ENCODE results near the gene TRMT6. TPM values are rescaled to one million over a fixed set of nuclear protein-coding genes. Genes with fewer than 3 reads are reported as not detected.

The TRMT6 gene
- total and polyA plus RNA-seq, 10 of the 15 experiments (the other 5 are each of a cell fraction or from before 2014, with no cell fraction given), result 18.2 to 35.5 (median 22.6) TPM

DNA sequence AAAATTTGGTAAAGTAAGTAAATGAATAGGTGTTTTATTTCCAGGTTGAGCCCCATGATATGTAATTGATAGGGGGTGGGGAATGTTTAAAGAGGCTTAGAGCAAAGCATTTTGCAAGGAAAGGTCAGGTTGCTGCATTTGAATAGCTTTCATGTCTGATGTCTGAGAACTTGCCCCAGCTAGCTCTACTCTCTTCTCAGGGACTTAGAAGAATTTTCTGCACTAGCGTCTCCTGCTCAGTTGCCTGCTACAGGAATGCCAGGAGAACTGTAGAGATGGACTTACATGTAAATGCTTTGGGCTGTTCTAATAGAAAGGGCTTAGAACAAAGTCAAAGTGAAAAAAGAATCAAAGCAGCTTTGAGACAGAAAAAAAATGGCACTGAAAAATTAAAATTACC is 35.5 kb downstream of the TRMT6 start (continued):
- TF ChIP-seq RBBP5 (conservative IDR thresholded peaks at IDR 0.05), result no peak

DNA sequence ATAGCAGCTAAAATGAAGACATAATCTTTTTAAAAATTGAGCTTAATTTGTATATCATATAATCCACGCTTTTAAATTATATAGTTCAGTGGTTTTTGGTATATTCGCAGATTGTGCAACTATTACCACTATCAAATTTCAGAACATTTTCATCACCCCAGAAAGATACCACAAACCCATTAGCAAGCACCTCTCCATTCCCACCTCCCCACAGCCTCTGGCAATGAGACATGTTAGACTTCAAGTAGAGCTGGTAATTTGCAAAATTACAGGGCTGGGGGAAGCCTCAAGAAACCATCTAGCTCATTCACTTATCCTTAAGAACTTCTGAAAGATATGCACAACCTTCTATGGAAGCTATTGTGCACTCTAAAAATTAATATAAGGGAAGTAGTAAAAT is 37.2 kb downstream of the TRMT6 start:
- Histone ChIP-seq H3K9me3 (replicated peaks; ENCODE audit: control insufficient read depth, insufficient read depth, low read length) (no peaks in the 10 kb centered on the region), H3K4me2 (ENCODE audit: control insufficient read depth, insufficient read depth) (no peak overlapping the region), H3K27ac (ENCODE audit: control insufficient read depth, insufficient read depth) (no peak overlapping the region), H3K27me3 (replicated peaks in 1 of 2; ENCODE audit: control insufficient read depth in 2 of 2, insufficient read depth in 2 of 2, low read length in 1 of 2) (peaks cover 3% of the 10 kb centered on the region in 2 experiments; a peak in 2 of 4 replicates), H2AFZ (ENCODE audit: control insufficient read depth, low read depth, low read length) (no peak overlapping the region), H3K4me3 (no peak overlapping the region), H3K9ac (ENCODE audit: control insufficient read depth, insufficient read depth, low read length) (no peak overlapping the region), H3K79me2 (ENCODE audit: control insufficient read depth, insufficient read depth, low read length) (no peaks in the 10 kb centered on the region), H3K36me3 (ENCODE audit: control insufficient read depth in 2 of 2, insufficient read depth in 2 of 2, low read length in 1 of 2) (no peaks in the 10 kb centered on the region), H3K4me1 (ENCODE audit: control insufficient read depth, insufficient read depth, low read length) (no peaks in the 10 kb centered on the region), H4K20me1 (ENCODE audit: control insufficient read depth, insufficient read depth) (no peaks in the 10 kb centered on the region)
- POLR2A ChIA-PET, result no interaction called here
- WGBS (ENCODE audit: insufficient coverage, insufficient replicate concordance, low lambda C conversion rate, missing lambda C conversion rate), result 67% methylated on average over 2 of the region's 2 CpGs
- BruUV-seq (replicated peaks), result no TSS peak
- CTCF ChIA-PET, result interaction anchor here (0.7 to 1.7 kb wide), 4 partner anchors 14 to 119 kb away, joined by 3 to 5 read pairs (median 3); no protein-coding TSS in a partner anchor
- no peak for TF ChIP-seq SRF (IDR thresholded peaks at IDR 0.05; ENCODE audit: low read depth in 2 of 2, low read length in 2 of 2)
- TF ChIP-seq, protein P1, sequence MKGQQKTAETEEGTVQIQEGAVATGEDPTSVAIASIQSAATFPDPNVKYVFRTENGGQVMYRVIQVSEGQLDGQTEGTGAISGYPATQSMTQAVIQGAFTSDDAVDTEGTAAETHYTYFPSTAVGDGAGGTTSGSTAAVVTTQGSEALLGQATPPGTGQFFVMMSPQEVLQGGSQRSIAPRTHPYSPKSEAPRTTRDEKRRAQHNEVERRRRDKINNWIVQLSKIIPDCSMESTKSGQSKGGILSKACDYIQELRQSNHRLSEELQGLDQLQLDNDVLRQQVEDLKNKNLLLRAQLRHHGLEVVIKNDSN (IDR thresholded peaks at IDR 0.05; ENCODE audit: borderline replicate concordance, extremely low read length, insufficient read depth, low read depth, low read length), result no peak
- RAD21 ChIA-PET (ENCODE audit: unreplicated experiment), result interaction anchor here (1.2 kb wide), 1 partner anchor 21 kb away, joined by 3 read pairs; no protein-coding TSS in a partner anchor
- in situ Hi-C loops (cut with MboI) (no loop called here), intact Hi-C loops (cut with micrococcal nuclease; ENCODE audit: unreplicated experiment) (no loop called here)
- ATAC-seq (no peak), DNase-seq (ENCODE audit: low read depth, low spot score) (no peak), FAIRE-seq (no peak)
- SMC1A ChIA-PET (ENCODE audit: uncharacterized antibody, unreplicated experiment), result interaction anchor here (0.7 to 1.3 kb wide), 6 partner anchors 13 to 384 kb away, joined by 3 to 4 read pairs (median 3); no protein-coding TSS in a partner anchor

DNA sequence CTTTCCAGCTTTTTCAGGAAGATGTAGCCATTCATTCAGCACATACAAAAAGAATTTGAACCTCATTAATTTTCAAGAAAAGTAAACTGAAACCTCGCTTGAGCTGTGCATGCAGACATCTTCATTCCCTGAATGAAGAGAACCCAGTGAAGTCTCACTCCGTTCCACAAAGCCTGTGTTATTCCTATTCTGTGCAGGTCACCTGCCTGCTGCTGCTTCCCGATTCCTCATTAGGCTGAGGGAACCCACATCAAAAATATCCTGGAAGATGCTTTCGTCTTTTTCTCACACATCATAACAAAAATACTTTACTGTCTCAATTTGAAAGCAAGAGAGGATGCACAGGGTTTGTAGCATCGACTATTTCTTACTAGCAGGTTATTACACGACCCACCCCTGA is 40.1 kb downstream of the TRMT6 start:
- no peaks in the 10 kb centered on the region for H3K4me1 ChIP-seq (ENCODE audit: control insufficient read depth, insufficient read depth, low read length)
- TF ChIP-seq JUND (IDR thresholded peaks at IDR 0.05; ENCODE audit: low read depth, low read length), result no peak
- TF ChIP-seq TCF7 (IDR thresholded peaks at IDR 0.05; ENCODE audit: borderline replicate concordance), result no peak
- TF ChIP-seq CEBPB (IDR thresholded peaks at IDR 0.05; ENCODE audit: borderline replicate concordance in 1 of 2, low read depth in 2 of 2, low read length in 2 of 2), result no peak
- TF ChIP-seq ESRRA (IDR thresholded peaks at IDR 0.05; ENCODE audit: low read length), result no peak
- no peak for TF ChIP-seq CREM (IDR thresholded peaks at IDR 0.05; ENCODE audit: low read depth)
- TF ChIP-seq RFX5 (IDR thresholded peaks at IDR 0.05; ENCODE audit: low read depth, low read length), result no peak
- TF ChIP-seq, protein P2, sequence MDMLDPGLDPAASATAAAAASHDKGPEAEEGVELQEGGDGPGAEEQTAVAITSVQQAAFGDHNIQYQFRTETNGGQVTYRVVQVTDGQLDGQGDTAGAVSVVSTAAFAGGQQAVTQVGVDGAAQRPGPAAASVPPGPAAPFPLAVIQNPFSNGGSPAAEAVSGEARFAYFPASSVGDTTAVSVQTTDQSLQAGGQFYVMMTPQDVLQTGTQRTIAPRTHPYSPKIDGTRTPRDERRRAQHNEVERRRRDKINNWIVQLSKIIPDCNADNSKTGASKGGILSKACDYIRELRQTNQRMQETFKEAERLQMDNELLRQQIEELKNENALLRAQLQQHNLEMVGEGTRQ (IDR thresholded peaks at IDR 0.05; ENCODE audit: borderline replicate concordance, low read depth, low read length), result no peak
- no peak for TF ChIP-seq ATF7 (IDR thresholded peaks at IDR 0.05; ENCODE audit: low read depth)
- in situ Hi-C loops (cut with MboI), result no loop called here
- FAIRE-seq (no peak), DNase-seq (ENCODE audit: low read depth, low spot score) (no peak), ATAC-seq (no peak)
- intact Hi-C loops (cut with micrococcal nuclease; ENCODE audit: unreplicated experiment), result no loop called here
- no peaks in the 10 kb centered on the region for H3K79me2 ChIP-seq (ENCODE audit: control insufficient read depth, insufficient read depth, low read length)
- 9% methylated on average over 6 of the region's 6 CpGs for WGBS (ENCODE audit: insufficient coverage, insufficient replicate concordance, low lambda C conversion rate, missing lambda C conversion rate)
- ChIA-PET POLR2A (no interaction called here), CTCF (no interaction called here), SMC1A (ENCODE audit: uncharacterized antibody, unreplicated experiment) (no interaction called here), RAD21 (ENCODE audit: unreplicated experiment) (no interaction called here)
- H3K9me3 ChIP-seq (replicated peaks; ENCODE audit: control insufficient read depth, insufficient read depth, low read length), result no peaks in the 10 kb centered on the region
- no peak overlapping the region for H3K9ac ChIP-seq (ENCODE audit: control insufficient read depth, insufficient read depth, low read length)
- no TSS peak for BruUV-seq (replicated peaks)
- H2AFZ ChIP-seq (ENCODE audit: control insufficient read depth, low read depth, low read length), result no peak overlapping the region
- no peak overlapping the region for H3K27ac ChIP-seq (ENCODE audit: control insufficient read depth, insufficient read depth)
- H3K4me3 ChIP-seq, result no peak overlapping the region
- no peaks in the 10 kb centered on the region for H3K36me3 ChIP-seq (ENCODE audit: control insufficient read depth in 2 of 2, insufficient read depth in 2 of 2, low read length in 1 of 2)
- H3K27me3 ChIP-seq (replicated peaks in 1 of 2; ENCODE audit: control insufficient read depth in 2 of 2, insufficient read depth in 2 of 2, low read length in 1 of 2), result peaks cover 3% of the 10 kb centered on the region in 2 experiments; a peak in 2 of 4 replicates
- H3K4me2 ChIP-seq (ENCODE audit: control insufficient read depth, insufficient read depth), result no peak overlapping the region
- H4K20me1 ChIP-seq (ENCODE audit: control insufficient read depth, insufficient read depth), result no peaks in the 10 kb centered on the region

Data from GM12878 (cell line).